Astrocyte of the spinal cord (primary cell): ENCODE data around the gene PIK3AP1.

Experiments used
- DNase-seq: peaks from one replicate; pipeline ENCODE4 v3.0.0; 2011; ENCODE audit warnings: low read depth, low spot score
- H3K4me3 ChIP-seq: 2 replicates; pipeline ENCODE4 v1.5.1; 2011; ENCODE audit warnings: low read depth, mild to moderate bottlenecking, low read length, moderate library complexity
- CTCF ChIP-seq: IDR thresholded peaks from 2 replicates; pipeline ENCODE4 v1.5.1; 2012; ENCODE audit warnings: low read depth, mild to moderate bottlenecking, low read length, inconsistent platforms
- in situ Hi-C: cut with HindIII; loops from 2 replicates; pipeline ENCODE4 v1.10.0; 2017; ENCODE audit warnings: low sequenced_read_pairs

The PIK3AP1 gene

GRCh38 chr10:96642530-96642929 is 77.8 kb downstream of the PIK3AP1 start:
- no peak for TF ChIP-seq CTCF
- in situ Hi-C loops = no loop called here
- DNase-seq = no peak
- no peak overlapping the region for H3K4me3 ChIP-seq

- DNase-seq = no peak
- in situ Hi-C loops = no loop called here
- H3K4me3 ChIP-seq = no peak overlapping the region
- TF ChIP-seq CTCF = no peak
Observed at GRCh38 chr10:96641396-96642295, 78.7 kb downstream of the PIK3AP1 start.

GRCh38 chr10:96639899-96640298 is 80.4 kb downstream of the PIK3AP1 start:
- no peak for TF ChIP-seq CTCF
- DNase-seq = no peak
- in situ Hi-C loops = no loop called here
- no peak overlapping the region for H3K4me3 ChIP-seq

- no peak for TF ChIP-seq CTCF
- H3K4me3 ChIP-seq = no peak overlapping the region
- DNase-seq = no peak
- in situ Hi-C loops = no loop called here
Observed at GRCh38 chr10:96638696-96639095, 81.6 kb downstream of the PIK3AP1 start.

GRCh38 chr10:96638120-96638519 is 82.2 kb downstream of the PIK3AP1 start:
- in situ Hi-C loops = no loop called here
- H3K4me3 ChIP-seq = no peak overlapping the region
- no peak for TF ChIP-seq CTCF
- no peak for DNase-seq

GRCh38 chr10:96637709-96638108 is 82.6 kb downstream of the PIK3AP1 start:
- H3K4me3 ChIP-seq = no peak overlapping the region
- in situ Hi-C loops = no loop called here
- no peak for TF ChIP-seq CTCF
- DNase-seq = no peak
